ENCODE results near the gene PLAU.
"Not testable (repeated sequence)": the region's sequence is repeated elsewhere in the genome, so short reads cannot be mapped to it uniquely, and the experiment has no call there.

The PLAU gene

DNA sequence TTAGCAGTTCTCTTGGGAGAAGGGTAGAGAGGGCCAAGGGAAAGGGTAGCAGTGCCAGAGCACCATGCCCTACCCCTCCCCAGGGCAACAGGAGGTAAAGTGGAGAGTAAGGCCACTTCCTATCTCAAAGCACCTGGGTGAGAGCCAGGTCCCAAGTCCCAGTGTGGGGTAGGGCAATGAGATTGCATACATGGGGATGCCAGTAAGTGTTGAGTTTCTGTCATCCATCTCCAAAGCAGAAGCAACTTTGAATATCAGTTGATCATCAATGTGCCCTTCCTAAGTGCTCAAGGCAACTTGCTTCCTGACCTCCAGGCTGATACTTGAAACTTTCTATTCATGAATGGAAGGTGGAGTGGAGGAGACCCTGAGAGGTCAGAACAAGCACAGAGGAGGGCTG is 34.4 kb upstream of the PLAU start:
- no peak for DNase-seq (ENCODE audit: low read depth in 2 of 2, low spot score in 1 of 2)

- no peak for DNase-seq (ENCODE audit: low read depth in 2 of 2, low spot score in 1 of 2)
Observed at GRCh38 chr10:73876971-73877370, 34.0 kb upstream of the PLAU start.

GRCh38 chr10:73877533-73878160 is 33.3 kb upstream of the PLAU start:
- DNase-seq (ENCODE audit: low read depth in 2 of 2, low spot score in 1 of 2), result no peak

- DNase-seq (ENCODE audit: low read depth in 2 of 2, low spot score in 1 of 2), result no peak
Observed at GRCh38 chr10:73878365-73878764, 32.6 kb upstream of the PLAU start.

DNA sequence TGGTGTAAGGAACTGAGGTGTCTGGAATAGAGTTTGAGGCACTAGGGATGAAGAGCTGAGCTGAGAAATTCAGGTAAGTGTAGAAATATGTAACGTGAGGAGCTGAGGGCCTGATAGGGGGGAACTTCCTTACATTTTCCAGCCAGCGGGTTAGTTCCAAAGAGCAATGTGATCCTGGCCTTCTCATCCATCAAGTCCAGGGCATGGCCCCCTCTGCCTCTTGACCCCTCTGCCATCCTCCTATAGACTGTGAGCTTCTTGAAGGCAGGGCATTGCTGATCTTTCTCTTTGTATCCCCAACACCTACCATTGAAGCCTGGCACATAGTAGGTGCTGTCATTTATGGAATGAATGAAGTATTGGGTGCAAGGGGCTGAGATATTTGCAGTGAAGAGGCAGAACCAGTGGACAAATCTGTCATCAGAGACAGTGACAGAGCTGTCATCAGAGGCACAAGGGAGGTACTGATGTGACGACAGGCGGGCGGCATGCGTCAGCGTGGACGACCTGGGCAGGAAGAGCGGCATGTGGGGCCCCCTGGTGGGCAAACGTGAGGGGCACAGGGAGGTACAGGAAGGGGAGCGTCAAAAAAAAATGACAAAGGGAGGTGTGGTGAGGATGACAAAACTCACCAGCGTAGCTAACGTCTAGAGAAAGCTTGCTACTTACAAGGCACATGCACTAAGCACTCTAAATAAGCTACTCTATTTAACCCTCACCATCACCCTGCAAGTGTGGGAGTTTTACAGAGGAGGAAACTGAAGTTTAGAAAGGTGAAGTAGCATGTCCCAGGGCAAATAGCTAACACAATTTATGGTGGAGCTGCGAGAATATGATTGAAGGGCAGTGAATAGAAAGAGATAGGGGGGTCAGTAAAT is 31.4 kb upstream of the PLAU start:
- peak; percentile 75 to 86 for DNase-seq (ENCODE audit: low read depth in 2 of 2, low spot score in 1 of 2)

DNA sequence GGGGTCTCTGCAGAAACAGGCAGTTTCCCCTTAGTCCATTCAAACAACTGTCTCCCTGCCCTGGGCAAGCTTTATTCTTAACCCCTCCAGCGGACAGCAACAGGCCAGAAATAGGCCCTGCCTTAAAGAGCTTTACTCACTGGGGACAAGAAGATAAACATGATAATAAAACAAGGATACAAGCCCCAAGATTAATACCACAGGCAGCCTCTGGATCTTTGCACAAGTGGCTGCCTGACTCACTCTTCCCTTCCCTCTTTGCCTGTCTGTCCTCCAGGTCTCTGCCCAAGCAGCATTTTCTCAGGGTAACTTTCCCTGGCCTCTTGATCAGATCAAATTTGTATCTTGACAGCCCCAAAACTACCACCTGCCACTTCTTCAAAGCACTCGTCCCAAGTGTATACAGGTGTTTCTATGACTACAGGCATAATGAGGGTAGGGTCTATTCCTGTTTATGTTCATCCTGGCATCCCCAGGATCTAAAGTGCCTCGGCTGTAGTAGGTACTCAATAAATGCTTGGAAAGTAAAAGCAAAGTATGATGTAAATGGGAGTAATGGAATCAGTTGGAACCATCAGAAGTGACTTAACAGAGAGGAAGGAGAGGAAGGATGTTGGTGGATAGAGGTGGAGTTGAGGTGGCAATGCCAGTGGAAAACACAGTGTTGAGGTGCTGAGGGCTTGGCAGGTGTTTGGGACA is 29.6 kb upstream of the PLAU start:
- no peak for DNase-seq (ENCODE audit: low read depth in 2 of 2, low spot score in 1 of 2)

DNA sequence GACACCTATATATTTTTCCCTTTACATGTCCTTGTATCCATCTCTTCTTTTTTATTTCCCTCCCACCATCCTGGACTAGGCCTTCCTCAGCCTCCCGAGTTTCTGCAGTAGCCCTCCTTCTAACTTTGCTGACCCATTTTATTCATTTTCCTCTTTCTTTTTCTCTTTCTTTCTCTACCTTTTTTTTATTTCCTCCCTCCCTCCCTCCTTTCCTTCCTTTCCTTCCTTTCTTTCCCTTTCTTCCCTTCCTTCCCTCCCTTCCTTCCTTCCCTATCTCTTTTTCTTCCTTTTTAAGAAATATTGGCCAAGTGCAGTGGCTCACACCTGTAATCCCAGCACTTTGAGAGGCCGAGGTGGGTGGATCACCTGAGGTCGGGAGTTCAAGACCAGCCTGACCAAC is 26.9 kb upstream of the PLAU start:
- no peak for DNase-seq (ENCODE audit: low read depth in 2 of 2, low spot score in 1 of 2)

DNA sequence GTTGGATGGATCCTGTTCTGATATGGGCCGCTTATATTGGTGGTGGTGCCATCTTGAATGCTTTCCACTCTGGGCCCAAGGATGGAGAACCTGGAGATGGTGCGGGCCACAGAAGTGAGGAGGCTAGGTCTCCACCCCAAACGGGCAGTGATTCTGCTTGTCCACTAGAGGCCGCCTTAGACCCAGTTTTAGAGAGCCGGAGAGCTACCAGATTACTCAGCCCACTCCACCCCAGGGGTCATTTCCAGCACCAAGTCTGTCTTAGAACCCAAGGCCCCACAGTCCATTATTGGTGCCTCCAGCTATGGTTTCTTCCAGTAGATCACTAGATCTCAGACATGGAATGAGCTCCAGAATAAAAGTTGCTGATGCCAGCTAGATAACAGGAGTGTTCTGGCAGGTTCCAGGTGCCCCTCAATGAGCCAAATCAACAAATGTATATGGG is 24.8 kb upstream of the PLAU start:
- peak in 1 of 2 donors; percentile 38 for DNase-seq (ENCODE audit: low read depth in 2 of 2, low spot score in 1 of 2)

DNA sequence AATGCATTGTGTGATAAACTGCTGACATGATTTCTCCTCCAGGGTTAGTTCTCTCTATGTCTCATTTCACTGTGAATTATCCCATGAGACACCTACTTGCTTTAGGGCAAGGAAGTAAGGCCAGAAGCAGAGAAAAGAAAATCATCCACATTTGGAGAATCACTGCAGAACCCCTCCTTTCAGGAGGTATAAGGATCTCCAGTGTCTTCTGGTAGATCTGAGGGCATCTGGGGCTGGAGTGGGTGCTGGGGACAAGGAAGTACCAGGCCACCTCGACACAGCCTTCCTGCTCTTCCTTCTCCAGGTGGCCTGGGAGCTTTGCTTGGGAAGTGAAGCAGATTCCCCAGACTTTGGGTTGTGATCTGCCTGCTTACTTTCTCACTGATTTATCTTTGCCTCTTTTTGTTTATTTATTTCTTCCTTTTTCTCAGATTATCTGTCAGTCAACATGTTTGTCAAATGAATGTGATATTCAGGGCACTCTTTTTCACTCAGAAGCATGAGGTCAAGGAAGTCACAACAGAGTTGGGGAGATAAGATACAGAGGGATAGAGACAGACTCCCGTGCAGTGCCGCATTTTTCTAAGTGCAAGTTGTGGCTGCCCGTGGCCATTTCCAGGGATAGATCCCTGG is 24.2 kb upstream of the PLAU start:
- no peak for DNase-seq (ENCODE audit: low read depth in 2 of 2, low spot score in 1 of 2)

GRCh38 chr10:73887294-73888039 is 23.5 kb upstream of the PLAU start:
- DNase-seq (ENCODE audit: low read depth in 2 of 2, low spot score in 1 of 2), result no peak

DNA sequence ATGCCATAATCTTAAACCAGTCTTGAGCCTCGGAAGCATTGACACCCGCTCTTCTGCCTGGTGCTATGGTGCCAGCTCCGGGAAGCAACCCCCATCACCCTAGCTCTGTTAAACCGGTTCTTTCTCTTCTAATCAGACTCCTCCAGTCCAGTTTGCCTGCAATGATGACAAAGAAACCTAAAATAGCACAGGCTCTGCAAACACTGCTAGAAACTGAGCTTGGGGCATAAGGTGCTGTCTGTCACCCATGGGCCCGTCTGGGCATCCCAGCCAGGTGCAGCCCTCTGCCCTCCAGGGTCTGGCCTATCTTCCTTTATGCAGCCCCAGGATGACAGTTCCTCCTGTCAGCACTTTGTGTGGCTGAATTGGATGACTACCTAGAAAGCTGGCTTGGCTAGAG is 22.4 kb upstream of the PLAU start:
- DNase-seq (ENCODE audit: low read depth in 2 of 2, low spot score in 1 of 2), result no peak

GRCh38 chr10:73889014-73889413 is 21.9 kb upstream of the PLAU start:
- DNase-seq (ENCODE audit: low read depth in 2 of 2, low spot score in 1 of 2), result no peak

- DNase-seq (ENCODE audit: low read depth in 2 of 2, low spot score in 1 of 2), result not testable (repeated sequence)
Observed at GRCh38 chr10:73889416-73889815, 21.5 kb upstream of the PLAU start.

DNA sequence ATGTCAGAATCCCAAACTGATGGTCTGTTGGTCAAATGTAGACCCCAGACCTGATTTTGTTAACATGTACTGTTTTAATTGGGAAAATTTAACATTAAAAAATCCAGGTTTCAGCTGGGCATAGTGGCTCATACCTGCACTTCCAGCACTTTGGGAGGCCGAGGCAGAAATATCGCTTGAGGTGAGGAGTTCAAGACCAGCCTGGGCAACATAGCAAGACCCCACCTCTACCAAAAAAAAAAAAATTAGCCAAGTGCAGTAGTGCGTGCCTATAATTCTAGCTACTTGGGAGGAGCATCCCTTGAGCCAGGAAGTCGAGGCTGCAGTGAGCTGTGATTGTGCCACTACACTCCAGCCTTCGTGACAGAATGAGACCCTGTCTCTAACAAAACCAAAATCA is 20.7 kb upstream of the PLAU start:
- no peak for DNase-seq (ENCODE audit: low read depth in 2 of 2, low spot score in 1 of 2)

GRCh38 chr10:73890830-73891229 is 20.1 kb upstream of the PLAU start:
- not testable (repeated sequence) for DNase-seq (ENCODE audit: low read depth in 2 of 2, low spot score in 1 of 2)

DNA sequence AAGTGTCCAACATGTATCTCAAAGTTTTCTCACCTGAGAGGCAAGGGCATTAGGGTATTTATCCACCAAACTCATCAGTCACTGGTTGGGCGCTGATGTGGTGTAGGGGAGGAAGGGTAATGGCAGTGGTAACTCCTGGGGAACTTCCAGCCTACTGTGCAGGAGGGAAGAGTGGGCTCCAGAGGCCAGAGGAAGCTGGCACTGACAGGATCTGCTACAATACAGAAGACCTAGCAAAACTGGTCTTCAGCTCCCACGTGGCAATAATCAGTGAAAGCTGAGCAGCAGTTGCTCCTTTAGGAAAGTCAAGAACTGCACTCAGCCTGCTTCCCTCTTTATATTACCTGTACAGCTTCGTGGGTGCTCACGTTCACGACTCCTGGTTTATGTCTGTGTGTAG is 19.4 kb upstream of the PLAU start:
- no peak for DNase-seq (ENCODE audit: low read depth in 2 of 2, low spot score in 1 of 2)

DNA sequence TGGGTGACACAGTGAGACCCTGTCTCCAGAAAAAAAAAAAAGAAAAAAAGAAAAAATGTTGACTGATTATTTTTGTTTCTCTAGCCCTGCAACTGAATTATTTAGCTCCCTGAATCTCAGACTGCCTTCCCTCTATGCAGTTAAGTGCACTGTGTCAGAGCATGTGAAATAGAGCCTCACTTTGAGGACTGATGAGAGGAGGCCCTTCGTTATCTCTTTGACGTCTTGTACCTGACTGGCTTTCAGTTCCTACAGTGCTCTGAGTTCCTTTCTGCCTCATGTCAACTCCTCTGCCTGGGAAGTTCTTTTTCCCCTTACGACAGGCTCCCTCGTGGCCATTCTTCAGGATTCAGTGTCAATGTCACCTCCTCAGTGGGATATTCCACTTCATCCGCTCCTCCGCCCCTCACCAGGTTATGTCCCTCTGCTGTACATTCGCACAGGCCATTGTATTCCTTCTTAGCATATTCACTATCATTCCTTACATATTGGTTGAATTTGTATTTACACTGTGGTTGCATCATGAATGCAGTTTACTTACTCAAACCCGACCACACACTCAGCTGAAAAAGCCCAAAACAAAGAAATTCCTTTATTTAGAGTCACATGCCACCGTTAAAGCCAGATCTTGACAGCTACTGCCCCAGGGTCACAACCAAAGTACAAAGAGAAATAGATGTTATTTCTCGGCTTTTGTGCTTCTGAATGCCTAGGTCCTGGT is 18.5 kb upstream of the PLAU start:
- no peak for DNase-seq (ENCODE audit: low read depth in 2 of 2, low spot score in 1 of 2)

- no peak for DNase-seq (ENCODE audit: low read depth in 2 of 2, low spot score in 1 of 2)
Observed at GRCh38 chr10:73893426-73893825, 17.5 kb upstream of the PLAU start.

- DNase-seq (ENCODE audit: low read depth in 2 of 2, low spot score in 1 of 2), result no peak
Observed at GRCh38 chr10:73894245-73894971, 16.5 kb upstream of the PLAU start.

Data from stimulated activated CD8-positive, alpha-beta memory T cell treated with anti-CD3 and anti-CD28 coated beads, Interleukin-4, amount 100 ng/mL, for 1 hour (primary cell).